Glutamatergic neuron (in vitro differentiated cells): ENCODE measurements around the gene CTDSP2. TPM values are rescaled to one million over a fixed set of nuclear protein-coding genes. Genes with fewer than 3 reads are reported as not detected.

ENCODE experiments used
- DNase-seq: peaks from one replicate; pipeline ENCODE4 v3.0.0; 2022
- H3K27ac Mint-ChIP-seq: one replicate; pipeline ENCODE4 v1.8.0; 2020; ENCODE audit warnings: mild to moderate bottlenecking, mixed read lengths, inconsistent platforms; ENCODE audit not compliant: unreplicated experiment
- H3K27me3 Mint-ChIP-seq: one replicate; pipeline ENCODE4 v1.8.0; 2020; ENCODE audit warnings: mild to moderate bottlenecking, moderate library complexity, mixed read lengths, inconsistent platforms; ENCODE audit not compliant: unreplicated experiment
- H3K36me3 Mint-ChIP-seq: one replicate; pipeline ENCODE4 v1.8.0; 2020; ENCODE audit warnings: mild to moderate bottlenecking, mixed read lengths, inconsistent platforms; ENCODE audit not compliant: unreplicated experiment
- H3K4me1 Mint-ChIP-seq: one replicate; pipeline ENCODE4 v1.8.0; 2020; ENCODE audit warnings: mild to moderate bottlenecking, low read depth, mixed read lengths, inconsistent platforms; ENCODE audit not compliant: unreplicated experiment
- H3K4me3 Mint-ChIP-seq: one replicate; pipeline ENCODE4 v1.8.0; 2020; ENCODE audit warnings: mild to moderate bottlenecking, mixed read lengths, inconsistent platforms; ENCODE audit not compliant: unreplicated experiment
- H3K9me3 Mint-ChIP-seq: one replicate; pipeline ENCODE4 v1.8.0; 2020; ENCODE audit warnings: mild to moderate bottlenecking, moderate library complexity, mixed read lengths, inconsistent platforms; ENCODE audit not compliant: unreplicated experiment
- total RNA-seq: library from RNA; stranded (reverse); fragmentation: NEBNext Ultra II Directional; extraction: Animal tissue kit (Norgen Biotek cat#: 25700); gene quantifications from one replicate; pipeline ENCODE4 v1.2.1, GENCODE V29; 2021; ENCODE audit not compliant: unreplicated experiment
- TF ChIP-seq, protein P1 (sequence below): fragments of 200-600 bp; sonication (generic); IDR thresholded peaks from one replicate; pipeline ENCODE4 v1.5.0; 2021; ENCODE audit not compliant: partially characterized antibody, unreplicated experiment

CTDSP2 gene
- total RNA-seq, 1 donor from 2014 or later: 127 TPM

DNA sequence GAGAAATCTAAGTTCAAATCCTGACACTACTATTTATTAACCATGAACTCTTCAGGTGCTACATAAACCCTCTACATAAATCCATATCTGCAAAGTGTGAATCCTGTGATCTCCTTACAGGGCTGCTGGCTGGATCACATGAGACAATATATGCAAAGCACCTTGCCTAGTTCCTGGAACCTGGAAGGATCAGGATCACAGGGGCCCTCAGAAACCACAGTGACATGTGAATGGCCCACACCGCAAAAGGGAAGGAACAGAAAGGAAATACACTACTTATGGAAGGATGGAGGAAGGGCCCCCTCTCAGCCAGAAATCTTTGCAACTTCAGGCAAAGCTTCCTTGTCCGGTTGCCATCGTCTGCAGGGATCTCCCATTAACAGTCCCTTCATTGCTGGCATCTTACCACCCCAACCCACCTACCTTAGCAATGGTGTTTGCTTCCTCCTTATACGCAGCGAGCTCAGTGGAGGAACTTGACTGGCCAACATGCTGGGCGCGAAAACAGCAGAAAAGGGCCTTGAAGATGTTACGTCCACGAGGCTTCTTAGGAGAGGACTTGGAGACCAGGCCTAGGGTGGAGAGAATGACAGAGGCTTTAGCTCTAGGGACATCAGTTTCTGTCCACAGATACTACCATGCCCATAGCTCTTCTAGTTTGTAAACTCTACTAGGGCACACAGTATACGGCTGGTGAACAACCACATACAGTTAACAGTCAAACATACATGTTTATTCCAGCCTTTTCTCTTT lies 17.3 kb downstream of the CTDSP2 start:
- Mint-ChIP-seq H3K4me1 (peaks cover 30% of the 10 kb centered on the region), H3K9me3 (peaks cover 10% of the 10 kb centered on the region), H3K36me3 (no peaks in the 10 kb centered on the region), H3K27me3 (peaks cover 14% of the 10 kb centered on the region), H3K27ac (no peak overlapping the region), H3K4me3 (no peak overlapping the region)
- DNase-seq: no peak
- TF ChIP-seq, protein P1, sequence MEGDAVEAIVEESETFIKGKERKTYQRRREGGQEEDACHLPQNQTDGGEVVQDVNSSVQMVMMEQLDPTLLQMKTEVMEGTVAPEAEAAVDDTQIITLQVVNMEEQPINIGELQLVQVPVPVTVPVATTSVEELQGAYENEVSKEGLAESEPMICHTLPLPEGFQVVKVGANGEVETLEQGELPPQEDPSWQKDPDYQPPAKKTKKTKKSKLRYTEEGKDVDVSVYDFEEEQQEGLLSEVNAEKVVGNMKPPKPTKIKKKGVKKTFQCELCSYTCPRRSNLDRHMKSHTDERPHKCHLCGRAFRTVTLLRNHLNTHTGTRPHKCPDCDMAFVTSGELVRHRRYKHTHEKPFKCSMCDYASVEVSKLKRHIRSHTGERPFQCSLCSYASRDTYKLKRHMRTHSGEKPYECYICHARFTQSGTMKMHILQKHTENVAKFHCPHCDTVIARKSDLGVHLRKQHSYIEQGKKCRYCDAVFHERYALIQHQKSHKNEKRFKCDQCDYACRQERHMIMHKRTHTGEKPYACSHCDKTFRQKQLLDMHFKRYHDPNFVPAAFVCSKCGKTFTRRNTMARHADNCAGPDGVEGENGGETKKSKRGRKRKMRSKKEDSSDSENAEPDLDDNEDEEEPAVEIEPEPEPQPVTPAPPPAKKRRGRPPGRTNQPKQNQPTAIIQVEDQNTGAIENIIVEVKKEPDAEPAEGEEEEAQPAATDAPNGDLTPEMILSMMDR: no peak

DNA sequence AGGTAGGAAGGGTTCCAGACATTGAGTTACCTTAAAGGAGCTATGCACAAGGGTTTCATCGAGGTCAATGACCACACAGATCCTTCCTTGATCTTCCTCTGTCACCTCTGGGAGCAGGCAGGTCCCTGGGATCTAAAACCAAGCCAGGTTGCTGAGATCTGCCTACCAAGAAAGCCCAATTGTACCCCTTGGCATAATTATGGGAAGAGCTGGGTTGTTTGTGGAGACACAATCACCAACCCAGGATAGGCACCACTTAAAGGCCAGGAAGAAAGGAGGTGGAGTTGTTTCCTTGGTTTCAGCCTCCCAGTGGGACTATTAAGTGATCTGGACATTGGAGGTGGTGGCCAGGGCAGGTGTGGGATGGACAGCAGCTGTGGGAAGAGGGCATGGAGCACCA lies 19.6 kb downstream of the CTDSP2 start:
- H3K4me1 Mint-ChIP-seq: peaks cover 15% of the 10 kb centered on the region
- H3K9me3 Mint-ChIP-seq: peaks cover 19% of the 10 kb centered on the region
- H3K36me3 Mint-ChIP-seq: no peaks in the 10 kb centered on the region
- TF ChIP-seq, protein P1: no peak
- no peak overlapping the region for H3K27ac Mint-ChIP-seq
- no peak overlapping the region for H3K4me3 Mint-ChIP-seq
- H3K27me3 Mint-ChIP-seq: peaks cover 16% of the 10 kb centered on the region
- no peak for DNase-seq

DNA sequence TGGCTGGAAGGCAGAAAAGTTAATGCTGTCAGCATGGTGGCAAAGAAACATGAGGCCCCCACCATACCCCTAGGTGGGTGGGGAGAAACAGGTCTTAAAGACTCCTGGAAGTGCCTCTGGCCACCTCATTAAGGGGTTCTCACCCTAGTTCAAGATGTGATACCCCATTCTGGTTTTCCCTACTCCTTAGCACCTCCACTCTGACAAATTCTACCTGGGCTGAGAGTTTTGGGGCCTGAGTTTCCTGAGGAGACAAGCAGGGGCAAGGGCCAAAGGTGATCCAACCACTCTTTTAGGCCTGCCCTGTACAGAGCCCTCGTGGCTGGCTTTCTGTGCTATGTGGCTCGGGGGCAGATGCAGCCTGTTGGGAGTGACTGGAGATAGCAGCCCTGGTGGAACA lies 20.1 kb downstream of the CTDSP2 start:
- Mint-ChIP-seq H3K4me1 (peaks cover 12% of the 10 kb centered on the region), H3K36me3 (no peaks in the 10 kb centered on the region)

DNA sequence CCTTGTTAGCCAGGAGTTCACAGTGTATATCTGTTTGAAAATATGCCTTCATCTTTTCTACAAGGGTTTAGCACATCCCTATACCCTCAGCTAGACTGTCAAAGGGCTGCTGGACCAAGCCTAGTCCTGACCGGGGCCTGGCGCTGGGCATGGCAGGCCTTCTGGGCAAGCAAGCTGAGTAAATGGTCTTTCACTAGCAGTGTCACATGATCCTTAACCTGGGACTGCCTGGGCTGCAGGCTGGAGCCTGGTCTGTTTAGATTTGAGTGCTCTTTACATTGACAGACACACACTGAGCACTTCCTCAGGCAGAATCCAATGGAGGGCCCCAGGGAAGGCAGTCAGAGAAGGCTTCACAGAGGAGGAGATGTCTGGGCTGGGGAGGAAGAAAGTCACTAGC lies 21.1 kb downstream of the CTDSP2 start:
- no peak for DNase-seq
- Mint-ChIP-seq H3K27ac (no peak overlapping the region), H3K36me3 (no peaks in the 10 kb centered on the region), H3K9me3 (peaks cover 19% of the 10 kb centered on the region), H3K4me3 (no peak overlapping the region), H3K27me3 (peaks cover 13% of the 10 kb centered on the region), H3K4me1 (peaks cover 10% of the 10 kb centered on the region)
- TF ChIP-seq, protein P1: no peak

More for the DNA sequence above, 20.1 kb downstream of the CTDSP2 start:
- Mint-ChIP-seq H3K4me3 (no peak overlapping the region), H3K9me3 (peaks cover 19% of the 10 kb centered on the region), H3K27ac (no peak overlapping the region), H3K27me3 (peaks cover 16% of the 10 kb centered on the region)
- TF ChIP-seq, protein P1: no peak
- no peak for DNase-seq

DNA sequence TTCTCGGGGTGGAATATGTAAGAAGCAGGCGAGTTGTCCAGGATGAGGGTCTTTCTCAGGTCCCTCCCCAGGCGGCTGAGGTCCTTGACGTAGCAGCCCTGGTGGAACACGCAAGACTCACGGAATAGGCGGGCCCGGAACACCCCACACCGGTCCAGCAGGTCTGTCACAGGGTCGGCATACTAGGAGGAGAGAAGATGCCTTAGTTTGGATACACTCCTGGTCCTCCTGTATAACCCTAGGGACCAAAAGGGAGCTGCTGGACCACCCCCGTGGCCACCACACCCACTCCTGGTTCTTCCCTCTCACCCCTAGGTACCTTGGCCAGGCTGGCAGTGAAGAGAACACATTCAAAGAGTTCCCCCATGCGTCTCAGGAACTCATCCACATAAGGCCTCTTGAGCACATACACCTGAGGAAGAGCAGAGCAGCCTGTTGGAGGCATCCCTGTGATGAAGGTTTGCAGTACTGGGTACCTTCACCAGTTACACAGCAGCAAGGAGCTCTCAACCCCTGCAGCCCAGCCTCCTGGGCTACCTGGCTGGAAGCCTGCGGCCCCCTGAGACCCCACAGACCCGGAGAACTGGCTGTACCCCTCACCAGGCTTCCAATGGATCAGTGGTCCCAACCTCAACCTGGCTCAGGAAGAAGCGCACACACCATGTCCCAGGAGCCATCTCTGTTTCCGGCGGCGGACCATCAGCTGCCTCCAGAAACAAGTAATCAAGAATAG lies 22.5 kb downstream of the CTDSP2 start:
- Mint-ChIP-seq H3K27me3 (peaks cover 10% of the 10 kb centered on the region), H3K27ac (no peak overlapping the region), H3K4me1 (peaks cover 9% of the 10 kb centered on the region), H3K9me3 (peaks cover 19% of the 10 kb centered on the region), H3K4me3 (no peak overlapping the region), H3K36me3 (no peaks in the 10 kb centered on the region)
- no peak for DNase-seq
- TF ChIP-seq, protein P1: no peak
